HG02938 (cell line): ENCODE measurements around the gene CCDC61.

Source experiments
- ATAC-seq: cut with Tn5 transposase; IDR thresholded peaks from one replicate; pipeline ENCODE4 v1.9.1; 2021; ENCODE audit warnings: mild to moderate bottlenecking, moderate library complexity; ENCODE audit not compliant: unreplicated experiment

Gene CCDC61

DNA sequence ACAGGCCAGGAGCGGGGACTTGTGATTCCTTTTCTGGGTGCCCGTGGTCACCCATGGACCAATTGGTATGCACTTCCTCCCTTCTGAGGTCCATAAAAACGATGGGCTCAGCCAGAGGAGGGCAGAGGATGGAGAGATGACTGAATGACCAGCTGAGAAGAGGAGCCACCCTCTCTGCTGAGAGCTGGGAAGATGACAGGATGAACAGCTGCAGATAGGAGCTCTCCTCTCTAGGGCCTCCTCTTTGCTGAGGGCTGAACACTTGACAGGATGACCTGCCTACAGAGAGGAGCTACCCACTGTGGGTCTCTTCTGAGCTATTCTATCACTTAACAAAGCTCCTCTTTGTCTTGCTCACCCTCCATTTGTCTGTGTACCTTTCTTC, 41.5 kb downstream of the CCDC61 start:
- no peak for ATAC-seq

DNA sequence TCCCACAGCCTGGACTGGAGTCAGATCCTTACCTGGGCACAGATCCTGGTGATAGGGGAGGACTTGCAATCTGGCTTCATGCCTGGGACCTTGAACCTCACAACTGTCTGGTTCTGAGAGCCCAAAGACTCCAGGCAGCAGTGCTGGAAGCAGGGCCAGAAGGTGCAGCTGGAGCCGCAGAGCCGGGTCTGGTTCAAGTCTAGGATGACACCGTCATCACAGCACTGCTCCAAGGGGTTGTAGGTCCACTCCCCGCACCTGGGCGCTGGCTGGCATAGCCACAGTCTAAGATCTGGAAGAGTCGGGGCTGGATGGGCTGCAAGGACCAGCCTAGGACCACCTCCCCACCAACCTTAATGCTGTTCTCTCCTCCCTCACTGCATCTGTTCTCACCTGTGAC, 44.9 kb downstream of the CCDC61 start:
- no peak for ATAC-seq

DNA sequence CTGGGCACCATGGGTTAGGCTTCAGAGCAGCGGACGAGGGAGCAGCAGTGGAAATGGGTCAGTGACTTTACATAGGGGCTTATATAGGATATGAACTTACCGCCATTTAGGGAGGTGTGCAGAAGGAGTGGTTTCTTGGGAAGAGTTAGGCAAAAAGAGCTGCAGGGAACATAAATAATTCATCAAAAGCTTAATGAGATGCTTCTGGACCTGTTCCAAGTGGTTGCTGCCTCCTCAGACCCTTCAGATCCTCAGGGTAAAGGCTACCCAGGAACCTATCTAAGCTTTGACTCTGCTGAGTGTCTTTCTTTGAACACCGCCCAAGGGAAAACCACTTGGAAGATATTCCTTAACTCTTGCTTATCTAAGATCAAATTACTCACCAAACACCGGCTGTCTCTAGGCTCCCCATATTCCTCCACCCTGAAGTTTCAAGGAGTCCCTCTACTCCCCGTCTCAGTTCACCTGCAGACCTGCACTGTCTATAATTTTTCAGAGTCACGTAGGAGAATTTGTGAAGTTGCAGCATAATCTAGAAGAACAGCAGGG, 45.8 kb downstream of the CCDC61 start, which contains the start of gene IGFL4:
Gene IGFL4 (minus strand): TSS at position 51 of the 549 bp plus-strand sequence. CDS start 40 bp downstream, at position 11.
- no peak for ATAC-seq

DNA sequence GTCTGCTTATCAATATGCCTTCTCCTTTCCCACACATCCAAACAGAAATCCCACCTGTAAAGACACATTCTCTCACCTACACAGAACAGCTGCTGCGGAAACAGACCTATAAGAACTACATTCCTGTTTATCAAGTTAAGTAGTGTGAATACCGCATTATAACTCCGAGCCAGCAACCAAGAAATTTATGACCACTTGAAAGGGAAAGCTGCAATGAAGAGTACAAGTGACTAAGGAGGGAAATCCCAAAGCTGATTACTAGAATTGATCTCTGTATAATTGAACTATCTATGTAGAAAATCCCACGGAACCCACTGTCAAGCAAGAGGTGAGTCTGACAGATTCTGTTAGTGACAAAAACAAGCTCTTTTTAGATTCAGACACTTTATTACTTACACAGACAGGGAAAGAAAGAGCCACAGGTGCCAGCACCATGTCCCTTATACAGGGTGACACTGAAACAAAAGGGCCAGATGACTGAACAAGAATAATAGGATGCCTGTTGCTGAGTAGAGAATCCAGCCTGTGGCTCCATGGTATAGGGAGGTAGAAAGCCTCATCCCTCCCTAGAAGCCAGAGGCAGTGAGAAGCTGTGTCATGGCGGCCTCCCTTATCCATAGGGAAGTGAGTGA, 47.1 kb downstream of the CCDC61 start:
- ATAC-seq, result no peak

DNA sequence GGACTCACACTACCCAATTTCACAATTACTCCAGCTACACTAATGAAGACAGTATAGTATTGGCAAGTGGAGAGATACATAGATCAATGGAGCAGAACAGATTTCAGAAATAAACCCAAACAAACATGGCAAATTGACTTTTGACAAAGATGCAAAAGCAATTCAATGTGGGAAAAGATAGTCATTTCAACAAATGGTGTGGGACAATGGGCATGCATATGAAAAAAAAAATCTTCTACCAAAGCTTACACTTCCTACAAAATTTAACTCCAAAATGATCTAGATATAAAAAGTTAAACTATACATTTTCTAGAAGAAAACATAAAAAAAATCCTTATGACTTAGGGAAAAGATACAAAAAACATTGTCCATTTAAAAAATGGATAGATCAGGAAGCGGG, 48.3 kb downstream of the CCDC61 start:
- no peak for ATAC-seq

DNA sequence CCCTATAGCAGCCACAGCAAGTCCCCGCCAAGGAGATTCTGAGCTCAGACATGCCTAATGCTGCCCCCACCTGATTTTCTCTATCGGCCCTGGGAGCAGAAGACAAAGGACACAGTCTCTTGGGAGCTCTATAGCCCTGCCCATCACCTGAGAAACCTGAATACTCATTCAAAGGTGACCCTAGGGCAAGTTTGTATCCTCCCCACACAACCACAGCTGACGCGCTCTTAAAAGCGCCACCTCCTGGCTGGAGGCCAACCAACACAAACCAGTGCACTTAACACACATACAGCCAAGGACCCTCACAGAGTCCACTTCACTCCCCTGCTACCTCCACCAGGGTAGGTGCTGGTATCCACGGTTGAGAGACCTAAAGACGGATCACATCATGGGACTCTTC, 54.3 kb downstream of the CCDC61 start:
- ATAC-seq, result no peak

DNA sequence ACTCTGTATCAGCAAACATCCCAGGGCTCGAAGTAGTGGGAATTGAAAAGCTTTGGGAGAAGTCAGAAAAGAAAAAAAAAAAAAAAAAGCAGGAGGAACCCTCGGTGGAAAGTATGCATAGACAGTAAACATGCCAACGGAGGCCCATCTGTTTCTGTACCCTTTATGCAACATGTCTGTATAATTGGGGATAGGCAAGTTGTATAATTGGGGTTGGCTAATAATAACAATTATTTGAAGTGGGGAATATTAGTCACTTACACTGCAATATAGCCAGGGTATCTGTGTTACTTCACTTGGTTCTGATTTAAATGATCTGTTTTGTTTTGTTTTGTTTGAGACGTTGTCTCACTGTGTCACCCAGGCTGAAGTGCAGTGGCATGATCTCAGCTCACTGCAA, 57.6 kb downstream of the CCDC61 start:
- no peak for ATAC-seq

DNA sequence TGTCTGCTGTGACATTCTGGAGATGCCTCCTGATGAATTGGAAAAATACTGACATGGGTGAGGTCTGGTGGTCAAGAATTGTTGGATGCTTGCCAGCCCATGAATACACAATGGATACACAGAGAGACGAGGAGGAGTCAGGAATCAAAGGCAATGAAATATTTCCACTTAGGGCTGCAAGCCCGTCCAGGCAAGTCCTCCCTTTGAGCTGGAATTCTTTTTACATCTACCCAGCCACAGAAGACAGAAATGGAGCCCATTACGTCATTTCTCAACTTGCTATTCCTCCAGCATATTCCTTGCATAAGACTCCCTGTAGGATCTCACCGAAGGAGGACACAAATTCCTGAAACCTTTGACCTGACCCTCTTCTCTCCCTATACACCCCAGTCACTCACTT, 61.3 kb downstream of the CCDC61 start:
- no peak for ATAC-seq

DNA sequence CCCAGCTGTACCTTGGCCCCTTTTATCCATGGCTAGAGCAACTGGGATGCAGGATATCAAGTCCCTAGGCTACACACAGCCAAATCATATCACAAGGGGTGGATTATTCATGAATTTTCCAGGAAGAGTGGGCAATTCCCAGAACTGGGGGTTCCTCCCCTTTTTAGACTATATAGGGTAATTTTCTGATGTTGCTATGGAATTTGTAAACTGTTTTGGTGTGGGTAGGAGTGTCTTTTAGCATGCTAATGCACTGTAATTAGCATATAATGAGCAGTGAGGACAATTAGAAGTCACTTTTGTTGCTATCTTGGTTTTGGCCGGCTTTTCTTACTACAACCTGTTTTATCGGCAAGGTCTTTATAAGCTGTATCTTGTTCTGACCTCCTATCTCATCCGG, 63.5 kb downstream of the CCDC61 start:
- ATAC-seq, result no peak

DNA sequence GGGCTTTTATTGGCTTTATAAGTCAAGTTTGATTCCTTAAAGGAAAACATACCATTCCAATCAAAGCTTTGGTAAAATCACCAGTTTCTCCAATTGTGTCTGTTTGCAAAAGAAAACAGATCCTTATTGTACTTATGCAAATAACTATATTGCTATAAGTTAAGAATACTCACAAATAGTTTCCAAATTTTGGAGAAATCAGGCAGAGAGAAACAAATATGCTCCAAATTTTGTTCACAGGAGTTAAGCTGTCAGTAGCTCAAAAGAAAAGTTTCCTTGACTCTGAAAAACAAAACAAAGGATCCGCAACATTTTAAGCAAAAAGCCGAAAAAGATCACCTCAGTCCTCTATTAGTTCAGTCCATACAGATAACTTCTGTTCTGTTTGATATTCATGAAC, 64.7 kb downstream of the CCDC61 start:
- no peak for ATAC-seq

DNA sequence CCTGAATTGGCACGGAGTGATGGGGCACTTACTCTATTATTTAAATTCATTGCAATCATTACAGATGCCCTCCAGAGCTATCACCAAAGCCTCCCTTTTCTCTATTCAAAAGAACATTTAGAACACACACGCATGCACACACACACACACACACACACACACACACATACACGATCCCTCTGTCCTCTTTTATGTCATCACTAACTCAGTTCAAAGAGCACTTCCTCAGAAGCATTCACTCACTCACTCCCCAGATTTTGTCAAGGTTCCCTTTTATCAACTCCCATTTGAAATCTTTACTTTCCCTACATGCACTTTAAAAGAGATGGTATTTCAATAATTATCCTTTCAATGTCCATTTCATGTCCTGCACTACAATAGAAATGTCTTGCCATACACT, 67.9 kb downstream of the CCDC61 start:
- no peak for ATAC-seq

DNA sequence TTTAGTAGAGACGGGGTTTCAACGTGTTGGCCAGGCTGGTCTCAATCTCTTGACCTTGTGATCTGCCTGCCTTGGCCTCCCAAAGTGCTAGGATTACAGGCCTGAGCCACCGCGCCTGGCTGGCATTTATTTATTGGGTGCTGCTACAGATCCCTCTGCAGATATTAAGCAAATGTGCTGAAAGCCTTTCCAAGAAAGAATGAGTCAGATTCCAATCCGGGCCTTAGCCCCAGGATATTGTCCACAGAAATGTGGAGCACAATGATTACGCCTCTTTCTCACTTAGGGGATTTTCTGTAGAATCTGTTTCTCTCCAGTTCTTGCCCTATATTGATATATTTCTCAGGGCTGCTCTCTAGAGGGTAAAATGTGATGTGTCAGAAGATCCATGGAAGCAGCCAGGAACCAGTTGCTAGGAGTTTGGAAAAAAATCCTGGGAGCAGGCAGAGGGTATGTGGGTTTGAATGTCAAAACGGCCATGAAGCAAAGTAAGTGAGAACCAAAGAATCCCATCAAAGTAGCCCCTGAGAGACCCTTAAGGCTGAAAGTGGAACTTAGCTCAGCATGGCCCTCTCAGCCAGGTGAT, 70.3 kb downstream of the CCDC61 start:
- ATAC-seq, result no peak

DNA sequence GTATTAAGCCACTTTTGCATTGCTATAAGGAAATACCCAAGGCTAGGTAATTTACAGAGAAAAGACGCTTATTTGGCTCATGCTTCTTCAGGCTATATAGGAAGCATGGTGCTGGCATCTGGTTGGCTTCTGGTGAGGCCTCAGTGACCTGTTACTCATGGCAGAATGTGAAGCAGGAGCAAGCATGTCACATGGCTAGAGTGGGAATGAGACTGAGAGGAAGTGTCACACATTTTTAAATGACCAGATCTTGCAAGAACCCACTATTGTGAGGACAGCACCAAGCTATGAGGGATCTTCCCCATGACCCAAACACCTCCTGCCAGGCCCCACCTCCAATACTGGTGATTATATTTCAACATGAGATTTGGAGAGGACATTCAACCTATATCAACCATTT, 71.2 kb downstream of the CCDC61 start:
- no peak for ATAC-seq

DNA sequence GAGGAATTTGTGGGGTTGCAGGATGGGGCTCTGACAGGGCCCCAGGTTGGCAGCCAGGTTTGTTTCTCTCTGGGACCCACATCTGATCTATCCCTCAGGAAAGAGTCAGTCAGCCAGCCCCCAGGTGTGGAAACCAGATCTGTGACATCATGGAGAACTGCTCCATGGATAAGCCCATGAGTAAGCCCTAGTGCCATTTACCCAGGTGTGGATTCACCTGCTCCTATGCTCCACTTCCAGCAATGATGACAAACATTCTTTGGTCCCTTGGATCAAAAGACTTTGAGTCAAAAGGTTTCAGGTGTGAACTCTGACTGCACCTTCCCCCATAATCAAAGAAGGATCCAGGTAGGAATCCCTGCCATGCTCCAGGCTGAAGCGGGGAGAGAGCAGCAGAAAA, 72.4 kb downstream of the CCDC61 start:
- no peak for ATAC-seq
